HepG2 (cell line): ENCODE data around the gene TMEM221. TPM values are rescaled to one million over a fixed set of nuclear protein-coding genes. Genes with fewer than 3 reads are reported as not detected.

ENCODE experiments used
- FLYWCH1 ChIP-seq: sonication (generic); formaldehyde crosslinking; IDR thresholded peaks from 2 replicates; pipeline ENCODE4 v1.8.1; 2023; ENCODE audit warnings: mild to moderate bottlenecking, missing genetic modification reagents
- HNRNPL ChIP-seq: fragments of 200-400 bp; formaldehyde crosslinking; IDR thresholded peaks from 2 replicates; pipeline ENCODE4 v1.6.1; 2017; ENCODE audit warnings: mild to moderate bottlenecking, low read depth, low read length
- KLF11 ChIP-seq: IDR thresholded peaks from 2 replicates; pipeline ENCODE4 v1.6.1; 2016; ENCODE audit warnings: missing compliant biosample characterization
- MLLT10 ChIP-seq: sonication (generic); formaldehyde crosslinking; IDR thresholded peaks from 2 replicates; pipeline ENCODE4 v1.4.0; 2020; ENCODE audit warnings: missing genetic modification reagents
- MXD1 ChIP-seq: sonication (generic); formaldehyde crosslinking; IDR thresholded peaks from 2 replicates; pipeline ENCODE4 v1.4.0; 2020; ENCODE audit warnings: mild to moderate bottlenecking, missing genetic modification reagents
- MYC ChIP-seq: sonication (generic); formaldehyde crosslinking; IDR thresholded peaks from 2 replicates; pipeline ENCODE4 v1.9.0; 2021; ENCODE audit warnings: missing genetic modification reagents, borderline replicate concordance
- NFATC3 ChIP-seq: sonication (generic); formaldehyde crosslinking; IDR thresholded peaks from 2 replicates; pipeline ENCODE4 v1.5.1; 2020; ENCODE audit warnings: mild to moderate bottlenecking, missing genetic modification reagents
- POLR2G ChIP-seq: fragments of 200-400 bp; formaldehyde crosslinking; IDR thresholded peaks from 2 replicates; pipeline ENCODE4 v1.6.1; 2018; ENCODE audit warnings: mild to moderate bottlenecking, low read depth, low read length, moderate library complexity
- SAFB2 ChIP-seq: sonication (generic); formaldehyde crosslinking; IDR thresholded peaks from 2 replicates; pipeline ENCODE4 v1.5.1; 2020; ENCODE audit warnings: missing genetic modification reagents, low read depth, mild to moderate bottlenecking, borderline replicate concordance
- SMYD3 ChIP-seq: sonication (generic); formaldehyde crosslinking; IDR thresholded peaks from 2 replicates; pipeline ENCODE4 v1.8.1; 2023; ENCODE audit warnings: mild to moderate bottlenecking, missing genetic modification reagents
- SOX5 ChIP-seq: IDR thresholded peaks from 2 replicates; pipeline ENCODE4 v1.6.1; 2016; ENCODE audit warnings: borderline replicate concordance
- TCF7 ChIP-seq: sonication (generic); IDR thresholded peaks from 2 replicates; pipeline ENCODE4 v1.6.1; 2016; ENCODE audit warnings: antibody characterized with exemption, low read depth
- YEATS2 ChIP-seq: sonication (generic); formaldehyde crosslinking; IDR thresholded peaks from 2 replicates; pipeline ENCODE4 v1.4.0; 2020; ENCODE audit warnings: missing genetic modification reagents, borderline replicate concordance
- ZBTB42 ChIP-seq: sonication (generic); formaldehyde crosslinking; IDR thresholded peaks from 2 replicates; pipeline ENCODE4 v1.5.0; 2020; ENCODE audit warnings: mild to moderate bottlenecking, missing genetic modification reagents
- ZBTB8A ChIP-seq: sonication (generic); formaldehyde crosslinking; IDR thresholded peaks from 2 replicates; pipeline ENCODE4 v1.4.0; 2020; ENCODE audit warnings: mild to moderate bottlenecking, low read depth, missing genetic modification reagents, borderline replicate concordance
- ZC3H4 ChIP-seq: sonication (generic); formaldehyde crosslinking; IDR thresholded peaks from 2 replicates; pipeline ENCODE4 v1.4.0; 2020; ENCODE audit warnings: missing genetic modification reagents, borderline replicate concordance
- ZFP41 ChIP-seq: sonication (generic); formaldehyde crosslinking; IDR thresholded peaks from 2 replicates; pipeline ENCODE4 v1.4.0; 2020; ENCODE audit warnings: mild to moderate bottlenecking, missing genetic modification reagents, borderline replicate concordance
- ZNF207 ChIP-seq: fragments of 450-650 bp; IDR thresholded peaks from 2 replicates; pipeline ENCODE4 v1.6.1; 2016; ENCODE audit warnings: antibody characterized with exemption, borderline replicate concordance
- ZNF224 ChIP-seq: sonication (generic); formaldehyde crosslinking; IDR thresholded peaks from 2 replicates; pipeline ENCODE4 v1.5.0; 2020; ENCODE audit warnings: mild to moderate bottlenecking, missing genetic modification reagents
- ZNF34 ChIP-seq: sonication (generic); formaldehyde crosslinking; IDR thresholded peaks from 2 replicates; pipeline ENCODE4 v1.4.0; 2020; ENCODE audit warnings: mild to moderate bottlenecking, missing genetic modification reagents, borderline replicate concordance
- ZNF354B ChIP-seq: sonication (generic); formaldehyde crosslinking; IDR thresholded peaks from 2 replicates; pipeline ENCODE4 v1.8.0; 2022; ENCODE audit warnings: mild to moderate bottlenecking, missing genetic modification reagents
- ZNF770 ChIP-seq: sonication (generic); formaldehyde crosslinking; IDR thresholded peaks from 2 replicates; pipeline ENCODE4 v1.5.0; 2020; ENCODE audit warnings: mild to moderate bottlenecking, missing genetic modification reagents
- ZSCAN30 ChIP-seq: sonication (generic); formaldehyde crosslinking; IDR thresholded peaks from 2 replicates; pipeline ENCODE4 v1.5.0; 2020; ENCODE audit warnings: mild to moderate bottlenecking, missing genetic modification reagents
- polyA plus RNA-seq, 8 experiments: library from polyadenylated mRNA; depleted of rRNA in 3 of 8; stranded (reverse) in 7 of 8; unstranded in 1 of 8; fragments of >200 nt; fragmentation: Illumina TruSeq in 4 of 8; extraction: Trizol in 4 of 8; gene quantifications; 2 replicates each; pipeline versions ENCODE4 v1.2.1 to v1.2.3, GENCODE V29; 2011 to 2016; ENCODE audit warnings: low read depth in 4 of 8, missing spikeins in 1 of 8, mixed read lengths in 1 of 8; ENCODE audit not compliant: insufficient read depth in 1 of 8
- total RNA-seq, 5 experiments: library from RNA; depleted of rRNA; stranded (reverse); fragments of >200 nt; fragmentation: Illumina TruSeq; extraction: Trizol; gene quantifications; 2 replicates each; pipeline ENCODE4 v1.2.3, GENCODE V29; 2016; ENCODE audit warnings: low read depth in 1 of 5
- TF ChIP-seq, protein P1 (sequence below): IDR thresholded peaks from 2 replicates; pipeline ENCODE4 v1.6.1; 2016; ENCODE audit warnings: missing genetic modification reagents, missing compliant biosample characterization
- TF ChIP-seq, protein P2 (sequence below): fragments of 450-650 bp; IDR thresholded peaks from 2 replicates; pipeline ENCODE4 v1.6.1; 2017; ENCODE audit warnings: mild to moderate bottlenecking
- TF ChIP-seq, protein P3 (sequence below): sonication (generic); formaldehyde crosslinking; IDR thresholded peaks from 2 replicates; pipeline ENCODE4 v1.4.0; 2020; ENCODE audit warnings: missing genetic modification reagents; ENCODE audit errors: not compliant biosample characterization

TMEM221 gene
- total and polyA plus RNA-seq, 2 of the 13 experiments (the other 11 are each of a cell fraction or from before 2014, with no cell fraction given), result 0.33 to 0.77 TPM

- no peak for TF ChIP-seq ZNF34
- TF ChIP-seq SAFB2 (CRISPR knock-in tag), result no peak
- no peak for TF ChIP-seq ZBTB42
- TF ChIP-seq ZBTB8A (CRISPR knock-in tag), result no peak
- TF ChIP-seq, protein P1, sequence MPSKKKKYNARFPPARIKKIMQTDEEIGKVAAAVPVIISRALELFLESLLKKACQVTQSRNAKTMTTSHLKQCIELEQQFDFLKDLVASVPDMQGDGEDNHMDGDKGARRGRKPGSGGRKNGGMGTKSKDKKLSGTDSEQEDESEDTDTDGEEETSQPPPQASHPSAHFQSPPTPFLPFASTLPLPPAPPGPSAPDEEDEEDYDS (CRISPR knock-in tag), result no peak
- TF ChIP-seq ZFP41 (CRISPR knock-in tag), result no peak
- TF ChIP-seq ZNF224 (CRISPR knock-in tag), result no peak
- 0 out of 2 replicates have a peak, but pooled peaks have one; percentile 5 for TF ChIP-seq SOX5
- no peak for TF ChIP-seq FLYWCH1 (CRISPR knock-in tag)
- no peak for TF ChIP-seq TCF7
- no peak for TF ChIP-seq MYC (CRISPR knock-in tag)
- no peak for TF ChIP-seq POLR2G
- TF ChIP-seq, protein P2, sequence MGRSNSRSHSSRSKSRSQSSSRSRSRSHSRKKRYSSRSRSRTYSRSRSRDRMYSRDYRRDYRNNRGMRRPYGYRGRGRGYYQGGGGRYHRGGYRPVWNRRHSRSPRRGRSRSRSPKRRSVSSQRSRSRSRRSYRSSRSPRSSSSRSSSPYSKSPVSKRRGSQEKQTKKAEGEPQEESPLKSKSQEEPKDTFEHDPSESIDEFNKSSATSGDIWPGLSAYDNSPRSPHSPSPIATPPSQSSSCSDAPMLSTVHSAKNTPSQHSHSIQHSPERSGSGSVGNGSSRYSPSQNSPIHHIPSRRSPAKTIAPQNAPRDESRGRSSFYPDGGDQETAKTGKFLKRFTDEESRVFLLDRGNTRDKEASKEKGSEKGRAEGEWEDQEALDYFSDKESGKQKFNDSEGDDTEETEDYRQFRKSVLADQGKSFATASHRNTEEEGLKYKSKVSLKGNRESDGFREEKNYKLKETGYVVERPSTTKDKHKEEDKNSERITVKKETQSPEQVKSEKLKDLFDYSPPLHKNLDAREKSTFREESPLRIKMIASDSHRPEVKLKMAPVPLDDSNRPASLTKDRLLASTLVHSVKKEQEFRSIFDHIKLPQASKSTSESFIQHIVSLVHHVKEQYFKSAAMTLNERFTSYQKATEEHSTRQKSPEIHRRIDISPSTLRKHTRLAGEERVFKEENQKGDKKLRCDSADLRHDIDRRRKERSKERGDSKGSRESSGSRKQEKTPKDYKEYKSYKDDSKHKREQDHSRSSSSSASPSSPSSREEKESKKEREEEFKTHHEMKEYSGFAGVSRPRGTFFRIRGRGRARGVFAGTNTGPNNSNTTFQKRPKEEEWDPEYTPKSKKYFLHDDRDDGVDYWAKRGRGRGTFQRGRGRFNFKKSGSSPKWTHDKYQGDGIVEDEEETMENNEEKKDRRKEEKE, result no peak
- no peak for TF ChIP-seq HNRNPL
- TF ChIP-seq NFATC3 (CRISPR knock-in tag), result no peak
- TF ChIP-seq YEATS2 (CRISPR knock-in tag), result no peak
- no peak for TF ChIP-seq MLLT10 (CRISPR knock-in tag)
- TF ChIP-seq, protein P3, sequence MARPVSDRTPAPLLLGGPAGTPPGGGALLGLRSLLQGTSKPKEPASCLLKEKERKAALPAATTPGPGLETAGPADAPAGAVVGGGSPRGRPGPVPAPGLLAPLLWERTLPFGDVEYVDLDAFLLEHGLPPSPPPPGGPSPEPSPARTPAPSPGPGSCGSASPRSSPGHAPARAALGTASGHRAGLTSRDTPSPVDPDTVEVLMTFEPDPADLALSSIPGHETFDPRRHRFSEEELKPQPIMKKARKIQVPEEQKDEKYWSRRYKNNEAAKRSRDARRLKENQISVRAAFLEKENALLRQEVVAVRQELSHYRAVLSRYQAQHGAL (CRISPR knock-in tag), result no peak
- no peak for TF ChIP-seq SMYD3 (CRISPR knock-in tag)
- TF ChIP-seq MXD1 (CRISPR knock-in tag), result peak; percentile 72; the same call in 1 of the 2 replicates
- TF ChIP-seq KLF11, result no peak; the same call in 1 of the 2 replicates
- no peak for TF ChIP-seq ZSCAN30 (CRISPR knock-in tag)
- no peak for TF ChIP-seq ZNF770 (CRISPR knock-in tag)
- TF ChIP-seq ZNF207, result no peak
- TF ChIP-seq ZC3H4, result no peak
- TF ChIP-seq ZNF354B (CRISPR knock-in tag), result no peak
Measured at GRCh38 chr19:17469481-17470067, 21.1 kb upstream of the TMEM221 start (continued).
